DMS79 (cell line): ENCODE results near the gene SRRM2.

Experiments used
- DNase-seq: peaks from one replicate; lab custom pipeline; 2025; lab: John Stamatoyannopoulos, UW

SRRM2 gene

DNA sequence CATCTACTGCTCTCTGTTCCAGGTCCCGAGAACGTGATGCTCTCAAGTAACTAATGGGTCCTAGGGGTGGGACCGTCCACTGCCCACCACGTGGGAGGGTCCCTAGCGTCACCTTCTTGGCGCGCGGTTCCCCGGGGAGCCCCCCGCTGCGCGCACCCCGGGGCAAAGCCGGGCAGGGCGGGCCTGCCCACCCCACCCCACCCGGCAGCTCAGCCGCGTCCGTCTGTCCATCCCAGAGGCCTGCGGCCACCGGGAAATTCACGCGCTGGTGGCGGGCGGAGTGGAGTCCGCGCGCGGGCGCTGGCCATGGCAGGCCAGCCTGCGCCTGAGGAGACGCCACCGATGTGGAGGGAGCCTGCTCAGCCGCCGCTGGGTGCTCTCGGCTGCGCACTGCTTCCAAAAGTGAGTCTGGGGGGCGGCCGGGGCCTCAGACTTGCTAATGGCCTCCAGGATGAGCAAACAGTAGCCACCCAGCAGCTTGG, 46.3 kb downstream of the SRRM2 start:
- DNase-seq, result no peak

DNA sequence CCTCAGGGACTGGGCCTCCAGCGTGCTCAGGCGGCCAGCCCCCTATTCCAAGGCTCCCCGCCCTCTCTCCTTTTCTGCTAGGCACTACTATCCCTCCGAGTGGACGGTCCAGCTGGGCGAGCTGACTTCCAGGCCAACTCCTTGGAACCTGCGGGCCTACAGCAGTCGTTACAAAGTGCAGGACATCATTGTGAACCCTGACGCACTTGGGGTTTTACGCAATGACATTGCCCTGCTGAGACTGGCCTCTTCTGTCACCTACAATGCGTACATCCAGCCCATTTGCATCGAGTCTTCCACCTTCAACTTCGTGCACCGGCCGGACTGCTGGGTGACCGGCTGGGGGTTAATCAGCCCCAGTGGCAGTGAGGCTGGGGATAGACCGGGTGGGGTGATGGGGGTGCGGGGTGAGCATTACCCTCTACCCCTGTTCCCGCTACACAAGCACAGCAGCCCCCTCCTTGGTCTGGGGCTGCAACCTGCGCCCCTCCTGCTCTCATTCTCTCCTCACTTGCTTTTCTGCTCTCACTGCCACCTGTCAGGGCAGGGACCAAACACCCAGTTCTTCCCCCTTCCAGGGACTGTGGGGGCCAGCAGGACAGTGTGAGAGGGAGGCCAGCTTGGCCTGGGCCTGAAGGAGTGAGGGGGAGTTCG, 46.9 kb downstream of the SRRM2 start:
- no peak for DNase-seq

DNA sequence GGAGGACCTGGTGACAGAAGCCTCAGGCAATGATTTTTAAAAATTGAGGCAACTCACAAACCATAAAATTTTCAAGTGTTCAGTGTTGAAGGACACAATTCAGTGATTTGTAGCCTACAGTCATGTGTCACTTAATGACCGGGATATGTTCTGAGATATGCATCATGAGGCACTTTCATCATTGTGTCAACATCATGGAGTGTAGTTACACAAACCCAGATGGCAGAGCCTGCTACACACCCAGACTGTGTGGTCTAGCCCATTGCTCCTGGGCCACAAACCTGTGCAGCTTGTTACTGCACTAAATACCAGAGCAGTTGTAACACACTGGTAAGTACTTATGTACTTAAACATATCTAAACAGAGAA, 47.4 kb downstream of the SRRM2 start:
- DNase-seq, result no peak

DNA sequence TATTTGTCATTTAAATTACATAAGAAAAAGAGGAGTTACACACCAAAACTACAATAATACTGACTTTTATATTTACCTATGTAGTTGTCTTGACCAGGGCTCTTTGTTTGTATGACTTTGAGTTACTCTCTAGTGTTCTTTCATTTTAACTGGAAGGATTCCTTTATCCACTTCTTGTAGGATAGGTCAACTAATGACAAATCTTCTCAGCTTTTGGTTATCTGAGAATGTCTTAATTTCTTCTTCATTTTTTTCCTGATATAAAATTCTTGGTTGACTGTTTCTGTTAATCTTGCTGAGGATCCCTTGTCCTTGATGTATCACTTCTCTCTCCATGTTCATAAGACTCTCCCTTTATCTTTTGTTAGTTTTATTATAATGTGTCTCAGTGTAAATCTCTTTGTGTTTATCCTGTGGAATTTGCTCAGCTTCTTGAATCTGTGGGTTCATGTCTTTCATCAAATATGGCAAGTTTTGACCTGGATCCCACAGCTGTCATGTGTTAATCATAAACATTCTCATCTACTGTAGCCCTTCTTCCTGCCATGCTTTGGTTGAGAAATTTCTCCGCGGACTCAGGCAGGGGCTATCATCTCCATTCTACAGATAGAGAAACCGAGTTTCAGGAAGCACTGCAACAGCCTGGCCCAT, 51.2 kb downstream of the SRRM2 start:
- no peak for DNase-seq

DNA sequence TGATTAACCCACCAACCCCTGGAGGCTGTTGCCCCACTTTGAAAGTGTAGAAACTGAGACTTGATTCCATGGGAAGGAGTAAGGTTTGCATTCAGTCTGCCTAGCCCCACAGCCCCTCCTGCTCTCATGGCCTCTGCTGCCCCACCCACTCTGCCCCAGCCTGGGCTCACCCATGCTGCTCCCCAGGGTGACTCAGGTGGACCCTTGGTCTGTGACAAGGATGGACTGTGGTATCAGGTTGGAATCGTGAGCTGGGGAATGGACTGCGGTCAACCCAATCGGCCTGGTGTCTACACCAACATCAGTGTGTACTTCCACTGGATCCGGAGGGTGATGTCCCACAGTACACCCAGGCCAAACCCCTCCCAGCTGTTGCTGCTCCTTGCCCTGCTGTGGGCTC, 52.3 kb downstream of the SRRM2 start:
- no peak for DNase-seq

DNA sequence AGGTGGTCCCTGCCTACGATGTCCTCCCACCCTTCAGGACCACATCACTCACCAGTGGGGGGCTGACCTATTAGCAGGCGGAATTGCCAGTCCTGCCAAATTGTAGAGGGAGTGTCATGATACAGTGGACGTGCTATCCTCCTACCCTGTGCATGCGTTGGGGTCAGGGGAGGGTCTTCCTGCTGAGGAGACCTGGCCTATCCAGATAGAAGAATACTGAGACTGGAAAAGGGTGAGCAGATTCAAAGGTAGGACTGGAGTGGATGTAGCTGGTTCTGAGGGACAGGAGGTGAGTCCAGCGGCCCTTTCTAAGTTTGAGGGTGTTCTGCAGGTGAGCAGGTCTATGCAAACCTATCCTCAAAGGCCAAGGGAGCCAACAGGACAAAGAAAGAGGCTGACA, 53.8 kb downstream of the SRRM2 start:
- no peak for DNase-seq

DNA sequence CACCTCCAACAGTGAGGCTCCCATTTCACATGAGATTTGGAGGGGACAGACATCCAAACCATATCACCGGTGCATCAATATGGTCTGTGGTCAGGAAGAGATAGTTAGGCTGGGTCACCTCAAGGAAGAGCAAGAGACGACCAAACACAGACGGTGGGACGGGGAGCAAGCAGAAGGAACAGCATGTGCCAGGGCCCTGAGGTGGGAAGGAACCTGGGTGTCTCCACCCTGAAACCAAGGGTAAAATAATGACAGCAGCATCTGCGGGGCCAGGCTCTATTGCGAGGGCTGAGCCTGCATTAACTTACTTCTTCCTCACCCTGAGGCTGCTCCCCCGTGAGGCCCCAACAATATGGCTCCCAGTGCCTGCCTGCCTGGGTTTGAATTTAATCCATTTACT, 55.7 kb downstream of the SRRM2 start:
- DNase-seq, result no peak

DNA sequence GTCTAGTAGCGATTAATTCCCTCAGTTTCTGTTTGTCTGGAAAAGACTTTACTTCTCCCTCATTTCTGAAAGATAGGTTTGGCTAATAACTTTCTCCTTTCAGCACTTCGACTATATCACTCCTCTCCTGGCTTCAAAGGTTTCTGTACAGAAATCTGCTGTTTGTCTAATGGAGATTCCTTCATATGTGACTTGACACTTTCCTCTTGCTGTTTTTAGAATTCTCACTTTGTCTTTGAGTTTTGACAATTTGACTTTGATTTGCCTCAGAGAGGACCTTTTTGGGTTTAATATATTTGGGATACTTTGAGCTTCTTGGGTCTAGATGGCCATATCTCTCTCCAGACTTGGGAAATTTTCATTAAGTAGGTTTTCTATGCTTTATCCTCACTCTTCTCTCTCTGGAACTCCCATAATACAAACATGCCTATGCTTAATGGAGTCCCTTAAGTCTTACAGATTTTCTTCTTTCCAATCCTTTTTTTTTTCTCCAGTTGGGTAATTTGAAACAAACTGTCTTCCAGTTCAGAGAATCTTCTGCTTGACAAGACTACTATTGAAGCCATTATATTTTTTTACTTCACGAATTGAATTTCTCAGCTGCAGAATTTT, 56.8 kb downstream of the SRRM2 start:
- DNase-seq, result no peak

DNA sequence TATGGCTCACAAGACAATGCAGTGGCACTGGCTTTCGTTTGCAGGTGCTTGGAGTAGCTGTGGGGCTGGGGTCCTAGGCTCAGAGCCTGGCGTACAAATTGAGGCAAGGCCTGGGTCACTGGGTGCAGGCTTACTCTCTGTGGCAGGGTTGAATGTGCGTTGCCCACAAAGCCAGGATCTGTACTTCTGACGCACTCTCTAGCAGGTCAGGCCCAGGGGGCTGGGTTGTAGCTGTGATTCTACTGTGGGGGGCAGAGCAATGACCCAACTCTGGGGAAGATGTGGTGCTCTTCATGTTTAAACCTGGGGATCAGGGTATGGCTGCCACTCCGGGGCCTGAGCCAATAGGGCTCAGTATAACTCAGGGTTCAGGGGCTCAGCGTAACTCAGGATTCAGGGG, 58.2 kb downstream of the SRRM2 start:
- DNase-seq, result no peak

DNA sequence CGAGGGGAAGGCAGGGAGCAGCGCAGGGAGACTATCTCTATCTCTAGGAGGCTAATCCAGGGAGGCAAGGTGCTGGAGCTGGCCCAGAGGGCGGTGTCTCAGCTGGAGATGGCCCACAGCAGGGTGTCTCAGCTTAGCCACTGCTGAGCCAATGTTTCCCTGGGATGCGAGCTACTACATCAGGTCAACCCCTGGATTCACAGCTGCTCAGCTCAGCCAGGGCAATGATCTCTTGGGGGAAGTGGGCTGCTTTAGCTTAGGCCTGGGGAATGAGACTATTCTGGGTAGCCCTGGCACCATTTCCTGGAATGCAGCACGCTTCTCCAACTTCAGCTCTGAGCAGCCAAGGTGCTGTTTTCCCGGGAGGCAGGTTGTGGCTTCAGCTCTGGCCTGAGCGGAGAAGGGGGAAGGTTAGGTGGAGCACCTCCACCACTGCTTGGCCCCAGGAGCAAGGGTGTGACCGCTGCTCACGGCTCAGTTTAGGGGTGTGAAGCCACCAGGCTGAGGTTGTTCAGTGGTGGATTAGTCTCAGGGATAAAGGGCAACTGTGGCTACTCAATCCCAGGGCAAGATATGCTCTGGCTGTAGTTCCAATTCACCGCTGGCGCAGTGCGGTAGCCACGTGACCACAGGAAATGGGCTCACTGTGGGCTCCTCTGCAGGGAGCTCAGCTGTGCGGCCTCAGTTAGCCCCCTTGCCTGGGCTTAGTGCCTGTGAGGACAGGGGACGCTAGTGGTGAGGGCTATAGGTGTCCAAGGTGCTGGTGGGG, 59.4 kb downstream of the SRRM2 start:
- DNase-seq, result no peak

DNA sequence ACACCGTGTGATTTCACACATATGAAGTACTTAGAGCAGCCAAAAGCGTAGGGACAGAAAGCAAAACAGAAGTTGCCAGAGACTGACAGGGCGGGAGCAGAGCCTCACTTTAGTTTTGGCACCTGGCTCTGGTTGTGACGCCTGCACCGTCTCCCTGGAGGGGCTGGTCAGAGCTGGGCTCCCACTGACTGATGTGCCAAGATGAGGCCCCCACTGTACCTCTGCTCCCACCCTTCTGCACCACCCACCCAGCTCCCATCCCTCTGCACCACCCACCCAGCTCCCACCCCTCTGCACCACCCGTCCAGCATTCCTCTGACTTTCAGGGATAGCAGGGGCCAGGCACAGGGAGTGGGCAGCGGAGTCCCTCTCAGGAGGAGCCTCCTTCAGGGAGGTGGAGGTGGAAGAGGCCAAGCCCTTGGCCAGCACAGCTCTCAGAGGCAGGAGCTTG, 61.4 kb downstream of the SRRM2 start:
- DNase-seq, result no peak

DNA sequence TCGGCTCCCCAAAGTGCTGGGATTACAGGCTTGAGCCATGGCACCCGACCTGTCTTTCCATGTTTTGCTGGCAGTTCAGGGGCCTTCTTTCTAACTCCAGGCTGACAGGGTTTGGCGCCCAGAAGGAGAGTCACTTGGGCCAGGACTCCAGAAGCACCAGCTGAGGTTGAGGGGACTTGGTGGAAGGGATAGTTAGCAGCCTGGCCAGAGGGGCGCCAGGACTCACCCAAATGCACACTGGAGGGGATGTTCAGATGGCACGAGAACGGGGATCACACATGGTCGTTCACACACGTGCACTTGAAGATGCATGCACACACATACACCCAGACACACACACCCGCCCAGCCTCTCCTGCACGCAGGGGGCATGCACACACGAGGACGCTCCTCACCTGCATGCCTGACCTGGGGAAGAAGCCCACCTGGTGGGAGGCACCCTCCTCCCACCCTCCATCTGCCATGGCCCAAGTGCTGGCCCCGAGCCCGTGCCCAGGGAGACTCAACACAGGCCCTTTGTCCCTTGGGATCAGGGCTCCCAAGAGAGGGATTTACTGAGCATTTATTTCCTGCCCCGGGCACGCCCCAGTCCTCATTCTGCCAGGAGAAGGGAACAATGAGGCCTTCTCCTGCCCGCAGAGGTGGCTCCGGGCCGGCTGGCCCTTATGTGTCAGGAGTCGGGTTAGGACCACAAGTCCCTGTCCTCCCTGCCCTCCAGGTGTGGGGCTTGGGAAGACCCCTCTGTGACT, 62.3 kb downstream of the SRRM2 start:
- DNase-seq, result no peak

DNA sequence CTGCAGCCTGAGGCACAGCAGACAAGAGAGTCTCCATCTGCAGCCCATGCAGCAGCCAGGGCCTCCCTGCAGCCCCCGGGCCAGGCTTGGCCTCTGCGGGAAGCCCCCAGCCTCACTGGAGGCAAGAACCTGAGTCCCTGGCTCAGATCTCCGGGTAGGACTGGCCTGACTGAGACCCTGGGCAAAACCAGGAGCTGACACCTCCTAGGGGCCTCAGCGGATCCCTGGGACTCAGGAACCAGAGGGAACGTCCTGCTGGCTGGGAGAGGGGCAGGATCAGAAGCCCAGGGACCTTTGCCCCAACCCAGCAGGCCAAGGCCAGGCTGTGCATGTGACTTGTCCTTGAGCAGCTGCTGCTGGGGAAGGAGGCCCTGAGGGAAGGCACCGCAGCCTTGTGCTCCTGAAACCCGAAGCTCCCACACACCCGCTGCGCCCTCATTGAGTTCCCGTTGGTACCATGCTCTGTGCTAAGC, 62.9 kb downstream of the SRRM2 start:
- no peak for DNase-seq

DNA sequence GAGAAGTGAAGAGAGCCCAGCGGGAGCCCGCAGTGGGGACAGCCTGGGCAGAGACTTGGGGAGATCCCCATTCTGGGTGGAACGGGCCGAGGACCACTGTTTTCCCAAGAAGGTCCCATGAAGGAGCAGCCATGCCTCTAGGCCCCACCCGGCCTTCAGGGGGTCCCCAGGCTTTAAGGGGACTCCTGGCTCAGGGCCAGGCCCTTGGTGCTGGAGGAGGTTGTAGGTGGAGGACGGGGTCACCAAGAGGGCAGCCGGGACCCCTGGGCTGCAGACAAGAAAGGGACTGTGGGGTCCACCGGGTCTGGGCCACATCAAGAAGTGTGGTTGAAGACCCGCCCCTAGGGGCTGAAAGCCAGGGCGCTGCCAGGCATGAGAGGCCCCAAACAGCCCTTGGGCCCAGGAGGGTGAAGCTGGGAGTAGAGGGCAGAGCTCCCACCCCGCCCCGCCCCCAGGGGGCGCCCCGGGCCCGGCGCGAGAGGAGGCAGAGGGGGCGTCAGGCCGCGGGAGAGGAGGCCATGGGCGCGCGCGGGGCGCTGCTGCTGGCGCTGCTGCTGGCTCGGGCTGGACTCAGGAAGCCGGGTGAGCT, 64.4 kb downstream of the SRRM2 start, which contains the start of gene PRSS21:
Gene PRSS21, plus strand, starts transcription at position 487 of the 589 bp plus-strand sequence. Its CDS starts 32 bp downstream, at position 519.
- DNase-seq, result no peak

DNA sequence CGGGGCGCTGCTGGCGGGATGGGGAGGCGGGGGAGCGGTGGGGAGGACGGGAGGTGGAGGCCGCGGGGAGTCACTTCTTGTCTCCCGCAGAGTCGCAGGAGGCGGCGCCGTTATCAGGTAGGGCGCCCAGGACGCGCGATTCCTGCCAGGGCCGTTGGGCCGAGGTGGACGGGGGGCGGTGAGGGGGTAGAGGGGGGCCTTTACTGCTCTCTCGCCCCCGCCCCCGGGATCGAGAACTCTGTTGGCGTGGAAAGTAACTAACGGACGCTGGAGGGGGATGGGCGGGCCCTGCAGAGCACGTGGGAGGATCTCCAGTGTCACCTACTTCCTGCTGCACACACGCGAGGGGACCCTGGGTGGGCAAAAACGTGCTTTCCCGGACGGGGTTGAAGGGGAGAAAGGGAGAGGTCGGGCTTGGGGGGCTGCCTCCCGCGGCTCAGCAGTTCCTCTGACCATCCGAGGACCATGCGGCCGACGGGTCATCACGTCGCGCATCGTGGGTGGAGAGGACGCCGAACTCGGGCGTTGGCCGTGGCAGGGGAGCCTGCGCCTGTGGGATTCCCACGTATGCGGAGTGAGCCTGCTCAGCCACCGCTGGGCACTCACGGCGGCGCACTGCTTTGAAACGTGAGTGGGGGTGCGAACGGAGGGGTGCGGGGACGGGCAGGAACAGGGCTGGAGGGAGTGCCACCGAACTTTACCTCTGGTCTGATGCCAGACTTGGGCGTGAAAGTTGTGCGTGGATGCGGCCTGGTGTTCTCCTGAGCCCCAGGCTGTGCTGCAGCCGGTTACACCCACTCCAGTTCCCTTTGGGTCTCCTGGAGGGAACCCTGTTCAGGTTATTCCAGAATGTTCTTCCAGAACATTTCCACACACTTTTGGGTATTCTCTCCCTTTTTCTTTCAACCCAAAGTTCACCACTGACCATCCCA, 65.2 kb downstream of the SRRM2 start:
- no peak for DNase-seq

DNA sequence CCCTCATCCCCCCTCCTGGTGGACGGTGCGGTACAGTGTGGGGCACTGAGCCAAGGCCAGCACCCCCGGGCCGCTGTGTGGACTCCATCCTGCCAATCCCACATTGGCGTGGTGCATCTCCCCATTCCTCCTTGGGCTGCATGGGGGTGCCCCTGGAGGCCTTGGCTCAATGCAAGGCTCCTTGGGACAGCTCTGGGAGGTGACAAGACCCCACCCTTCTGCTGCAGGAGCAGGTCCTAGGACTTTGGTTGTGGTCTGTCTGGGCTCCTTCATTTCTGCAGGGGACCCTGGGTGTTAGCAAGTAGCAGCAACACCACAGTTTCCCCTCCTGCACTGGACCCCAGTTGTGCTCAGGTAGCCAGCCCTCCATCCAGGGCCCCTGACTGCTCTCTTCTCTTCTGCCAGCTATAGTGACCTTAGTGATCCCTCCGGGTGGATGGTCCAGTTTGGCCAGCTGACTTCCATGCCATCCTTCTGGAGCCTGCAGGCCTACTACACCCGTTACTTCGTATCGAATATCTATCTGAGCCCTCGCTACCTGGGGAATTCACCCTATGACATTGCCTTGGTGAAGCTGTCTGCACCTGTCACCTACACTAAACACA, 65.9 kb downstream of the SRRM2 start:
- DNase-seq, result no peak

DNA sequence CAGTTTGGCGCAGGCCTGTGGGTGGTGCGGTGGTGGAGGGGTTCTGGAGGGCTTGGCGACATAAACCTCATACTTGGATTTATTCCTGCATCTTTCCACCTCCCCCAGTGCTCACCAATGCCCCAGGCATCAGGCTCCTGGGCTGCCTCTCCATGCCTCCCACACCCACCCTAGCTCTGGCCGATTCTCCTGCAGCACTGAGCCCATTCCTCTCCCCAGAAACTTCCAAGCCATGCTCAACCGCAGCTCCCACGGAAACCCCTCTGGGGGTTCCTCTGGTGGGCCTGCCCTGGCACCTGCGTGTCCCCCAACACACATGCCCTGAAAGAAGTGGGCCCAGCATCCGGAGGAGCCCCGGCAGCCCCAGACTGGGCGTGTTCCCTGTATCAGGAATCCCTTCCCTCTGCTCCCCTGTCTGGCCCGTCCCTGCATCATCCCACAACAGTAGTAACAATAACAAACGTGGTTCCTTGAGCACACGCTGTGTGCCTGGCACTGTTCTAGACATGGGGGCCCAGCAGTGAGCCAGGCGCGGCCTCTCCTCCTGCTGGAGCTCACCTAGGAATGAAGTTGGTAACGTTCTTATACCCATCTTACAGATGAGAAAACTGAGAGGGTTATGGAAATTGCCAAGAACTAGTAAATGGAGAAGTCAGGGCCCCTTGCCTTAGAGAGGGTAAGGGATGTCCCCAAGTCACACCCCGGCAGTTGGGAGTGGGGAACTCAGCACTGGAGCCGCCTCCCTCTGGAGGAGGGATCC, 66.9 kb downstream of the SRRM2 start:
- DNase-seq, result no peak

DNA sequence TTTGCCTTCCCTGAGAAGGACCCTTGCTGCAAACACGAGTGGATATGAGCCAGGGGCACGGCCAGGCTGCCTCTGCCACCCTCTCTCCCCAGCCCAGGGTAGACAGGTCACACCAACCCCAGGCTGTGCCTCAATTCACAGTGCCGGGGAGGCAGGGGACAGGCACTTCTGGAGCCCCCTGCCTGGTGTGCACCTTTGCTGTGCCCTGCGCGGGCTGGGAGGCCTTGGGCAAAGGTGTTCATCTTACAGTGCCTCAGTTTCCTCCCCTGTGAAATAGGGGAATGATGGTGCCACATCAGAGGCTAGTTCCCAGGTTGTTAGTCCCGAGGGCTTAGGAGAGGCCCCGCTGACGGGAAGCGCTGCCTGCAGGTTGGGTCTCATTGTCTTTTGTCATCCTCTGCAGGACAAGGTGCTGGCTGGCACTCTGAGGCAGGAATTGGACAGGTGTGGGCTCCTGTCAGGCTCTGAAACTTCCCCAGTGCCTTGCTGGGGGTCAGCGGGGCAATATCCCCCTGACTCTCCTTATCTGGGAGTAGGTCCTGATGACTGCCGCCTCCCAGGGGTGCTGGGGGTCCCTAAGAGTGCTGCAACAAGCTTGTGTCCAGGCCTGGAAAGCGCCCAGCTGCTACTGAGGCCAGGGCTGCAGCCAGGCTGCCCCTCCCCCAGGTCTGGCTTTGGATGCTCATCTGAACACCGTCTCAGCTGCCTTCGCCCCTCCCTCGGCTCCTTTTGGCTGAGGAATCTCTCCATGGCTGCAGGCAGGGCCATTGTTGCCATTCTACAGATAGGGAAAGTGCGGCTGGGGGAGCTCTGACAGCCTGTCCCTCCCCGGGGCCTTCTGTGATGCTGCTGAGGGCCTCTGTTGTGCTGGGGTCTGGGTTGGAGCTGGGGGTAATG, 67.7 kb downstream of the SRRM2 start:
- DNase-seq, result no peak
